Panc1 (cell line): Measurements from ENCODE around the gene SLC22A2. TPM values are rescaled to one million over a fixed set of nuclear protein-coding genes. Genes with fewer than 3 reads are reported as not detected.
"Not testable (repeated sequence)": the region's sequence is repeated elsewhere in the genome, so short reads cannot be mapped to it uniquely, and the experiment has no call there.

Source experiments
- ATAC-seq: fragments of 200-7000 bp; cut with Tn5 transposase; 2 replicates; pipeline ENCODE4 v1.9.1; 2020; ENCODE audit warnings: mild to moderate bottlenecking, moderate library complexity
- BruUV-seq: library from RNA; stranded (reverse); fragments of 400-500 nt; replicated peaks from 2 replicates; lab custom pipeline; 2021; lab: Mats Ljungman, UMichigan
- CTCF ChIA-PET: fragments of 300-600 bp; sonication (Branson Sonifier 250); formaldehyde crosslinking; loops from one replicate; lab custom pipeline; 2022; ENCODE audit warnings: antibody characterized with exemption; lab: Charles Lee
- POLR2A ChIA-PET: fragments of 300-600 bp; sonication (Branson Sonifier 250); formaldehyde crosslinking; loops from one replicate; lab custom pipeline; 2022; ENCODE audit warnings: antibody characterized with exemption; lab: Charles Lee
- DNase-seq: peaks from one replicate; pipeline ENCODE4 v3.0.0-alpha.2; 2010; ENCODE audit warnings: low read depth, low spot score
- H3K27ac ChIP-seq: 2 replicates; pipeline ENCODE4 v1.5.1; 2011; ENCODE audit warnings: mild to moderate bottlenecking, low read length, inconsistent platforms
- H3K27me3 ChIP-seq: fragments of 200-500 bp; sonication (Bioruptor generic); 2 replicates; pipeline ENCODE4 v1.6.0; 2014; ENCODE audit warnings: low read length, inconsistent platforms; ENCODE audit not compliant: control insufficient read depth, insufficient read depth
- H3K36me3 ChIP-seq: fragments of 200-500 bp; sonication (Bioruptor generic); 2 replicates; pipeline ENCODE4 v1.5.1; 2014; ENCODE audit warnings: inconsistent platforms, mild to moderate bottlenecking, low read length, moderate library complexity; ENCODE audit not compliant: control insufficient read depth, insufficient read depth
- H3K4me1 ChIP-seq: 2 replicates; pipeline ENCODE4 v1.5.1; 2011; ENCODE audit warnings: inconsistent platforms, mild to moderate bottlenecking, low read length, moderate library complexity; ENCODE audit not compliant: control insufficient read depth, insufficient read depth
- H3K4me3 ChIP-seq, 2 experiments: 2 replicates each; pipeline ENCODE4 v1.5.1; 2011 to 2012; ENCODE audit warnings: low read depth in 2 of 2, low read length in 2 of 2, mild to moderate bottlenecking in 2 of 2, inconsistent platforms in 1 of 2, moderate library complexity in 1 of 2
- H3K9me3 ChIP-seq: fragments of 200-500 bp; sonication (Bioruptor generic); 2 replicates; pipeline ENCODE4 v1.5.1; 2014; ENCODE audit warnings: low read depth, mild to moderate bottlenecking, inconsistent platforms, low read length, moderate library complexity; ENCODE audit not compliant: control insufficient read depth, insufficient read depth
- CTCF ChIP-seq: fragments of 450-650 bp; IDR thresholded peaks from 2 replicates; pipeline ENCODE4 v1.5.1; 2017; ENCODE audit warnings: mild to moderate bottlenecking
- POLR2AphosphoS5 ChIP-seq: IDR thresholded peaks from 2 replicates; pipeline ENCODE4 v1.6.1; 2012; ENCODE audit warnings: mild to moderate bottlenecking, low read depth, low read length, moderate library complexity
- SIN3A ChIP-seq: IDR thresholded peaks from 2 replicates; pipeline ENCODE4 v1.6.1; 2012; ENCODE audit warnings: low read depth, mild to moderate bottlenecking, low read length, moderate library complexity, borderline replicate concordance; ENCODE audit not compliant: insufficient read depth
- TCF7L2 ChIP-seq: IDR thresholded peaks from 2 replicates; pipeline ENCODE4 v1.6.1; 2011; ENCODE audit warnings: mild to moderate bottlenecking, low read depth, low read length, inconsistent platforms
- in situ Hi-C: cut with HindIII; loops from 2 replicates; pipeline ENCODE4 v1.10.0; 2016; ENCODE audit warnings: low sequenced_read_pairs, low pct_unique_long_range_greater_than_20kb
- intact Hi-C: fragments of 100-400 bp; cut with micrococcal nuclease; formaldehyde crosslinking; loops from one replicate; pipeline ENCODE4 v1.10.0; 2022; ENCODE audit not compliant: unreplicated experiment
- total RNA-seq: library from RNA; stranded (reverse); gene quantifications from one replicate; pipeline ENCODE4 v1.2.1, GENCODE V29; 2021; ENCODE audit not compliant: unreplicated experiment

The SLC22A2 gene
- total RNA-seq, 1 experiment from 2014 or later = not detected

- TF ChIP-seq SIN3A = no peak
Measured at GRCh38 chr6:160238278-160238711, 20.3 kb downstream of the SLC22A2 start (continued).

GRCh38 chr6:160237597-160238275, 20.9 kb downstream of the SLC22A2 start:
- H3K27ac ChIP-seq = not testable (repeated sequence)

GRCh38 chr6:160236235-160236872, 22.3 kb downstream of the SLC22A2 start:
- H3K36me3 ChIP-seq, BruUV-seq, H3K9me3 ChIP-seq, ATAC-seq, H3K4me3 ChIP-seq, H3K4me1 ChIP-seq, intact Hi-C loops, in situ Hi-C loops, H3K27me3 ChIP-seq, DNase-seq, H3K27ac ChIP-seq, POLR2A ChIA-PET, CTCF ChIA-PET: not testable (repeated sequence)

More at GRCh38 chr6:160237597-160238275, 20.9 kb downstream of the SLC22A2 start:
- H3K4me3 ChIP-seq, H3K27me3 ChIP-seq, DNase-seq, H3K4me1 ChIP-seq, BruUV-seq, POLR2A ChIA-PET, intact Hi-C loops, in situ Hi-C loops, CTCF ChIA-PET, ATAC-seq, H3K36me3 ChIP-seq, H3K9me3 ChIP-seq: not testable (repeated sequence)

- intact Hi-C loops, in situ Hi-C loops, H3K4me3 ChIP-seq, H3K36me3 ChIP-seq, POLR2A ChIA-PET, BruUV-seq, H3K9me3 ChIP-seq, DNase-seq, H3K27me3 ChIP-seq, CTCF ChIA-PET, ATAC-seq, H3K27ac ChIP-seq, H3K4me1 ChIP-seq: not testable (repeated sequence)
Measured at GRCh38 chr6:160233950-160234640, 24.5 kb downstream of the SLC22A2 start.

GRCh38 chr6:160227769-160228161, 30.9 kb downstream of the SLC22A2 start:
- in situ Hi-C loops (no loop called here), intact Hi-C loops (no loop called here)
- H3K27me3 ChIP-seq = no peaks in the 10 kb centered on the region
- H3K4me3 ChIP-seq = no peak overlapping the region
- ChIA-PET CTCF (no interaction called here), POLR2A (no interaction called here)
- TF ChIP-seq POLR2AphosphoS5 = no peak
- no peak for TF ChIP-seq SIN3A
- no peak for TF ChIP-seq TCF7L2
- no peak for TF ChIP-seq CTCF
- BruUV-seq = no TSS peak
- no peak overlapping the region for H3K27ac ChIP-seq
- H3K9me3 ChIP-seq = no peaks in the 10 kb centered on the region
- H3K36me3 ChIP-seq = no peaks in the 10 kb centered on the region
- no peak for DNase-seq
- no peak for ATAC-seq
- H3K4me1 ChIP-seq = no peaks in the 10 kb centered on the region
